VCaP (cell line): Measurements from ENCODE around the gene IMPG2.

Source experiments
- H3K27ac ChIP-seq: fragments of 450-650 bp; 2 replicates; pipeline ENCODE4 v1.5.1; 2017
- CTCF ChIP-seq: fragments of 450-650 bp; conservative IDR thresholded peaks from 2 replicates; pipeline ENCODE4 v1.5.1; 2017; ENCODE audit warnings: mild to moderate bottlenecking, moderate library complexity

The IMPG2 gene

GRCh38 chr3:101240719-101241399 lies 79.5 kb downstream of the IMPG2 start:
- no peak for TF ChIP-seq CTCF

GRCh38 chr3:101235048-101235447 lies 85.3 kb downstream of the IMPG2 start:
- no peak overlapping the region for H3K27ac ChIP-seq
- TF ChIP-seq CTCF: no peak

More at GRCh38 chr3:101240719-101241399, 79.5 kb downstream of the IMPG2 start:
- no peak overlapping the region for H3K27ac ChIP-seq

GRCh38 chr3:101230618-101231017 lies 89.8 kb downstream of the IMPG2 start:
- H3K27ac ChIP-seq: no peak overlapping the region
- no peak for TF ChIP-seq CTCF

- TF ChIP-seq CTCF: peak; percentile 53
- H3K27ac ChIP-seq: no peak overlapping the region
These were observed 90.7 kb downstream of the IMPG2 start for GRCh38 chr3:101229681-101230080.

- TF ChIP-seq CTCF: no peak
- no peak overlapping the region for H3K27ac ChIP-seq
These were observed 91.9 kb downstream of the IMPG2 start for GRCh38 chr3:101228441-101228840.

- TF ChIP-seq CTCF: no peak
- no peak overlapping the region for H3K27ac ChIP-seq
These were observed 95.6 kb downstream of the IMPG2 start for GRCh38 chr3:101224739-101225138.

- TF ChIP-seq CTCF: no peak
These were observed 97.4 kb downstream of the IMPG2 start for GRCh38 chr3:101223016-101223415.

More at GRCh38 chr3:101223016-101223415, 97.4 kb downstream of the IMPG2 start:
- no peak overlapping the region for H3K27ac ChIP-seq
